ENCODE data around the gene MYDGF.

DNA sequence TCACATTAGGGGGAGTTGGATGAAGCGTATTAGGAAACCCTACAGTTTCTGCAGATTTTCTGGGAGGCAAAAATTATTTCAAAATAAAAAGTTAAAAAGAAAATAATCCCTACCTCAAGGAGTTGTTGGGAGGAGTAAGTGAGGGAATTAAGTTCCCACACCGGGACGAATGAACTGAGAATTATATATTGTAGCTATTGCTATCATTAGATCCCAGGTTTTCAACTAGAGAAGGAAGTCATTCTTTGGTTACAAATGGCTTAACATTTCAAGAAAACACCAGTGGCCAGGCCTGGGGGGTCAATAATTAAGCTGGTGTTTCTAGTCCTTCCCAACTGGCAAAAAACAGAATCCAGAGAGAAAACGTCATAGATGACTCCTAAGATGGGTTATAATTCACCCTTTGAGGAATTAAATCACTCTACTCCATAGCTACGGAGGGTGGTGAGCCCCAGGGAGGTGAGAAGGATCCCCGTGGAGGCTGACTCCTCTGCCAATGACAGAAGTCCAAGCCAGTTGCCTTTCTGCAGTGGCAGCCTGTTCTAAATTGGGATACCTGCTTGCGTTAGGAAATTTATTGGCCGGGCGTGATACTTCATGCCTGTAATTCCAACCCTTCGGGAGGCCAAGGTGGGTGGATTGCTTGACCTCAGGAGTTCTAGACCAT, 1.2 kb upstream of the MYDGF start:
- TF ChIP-seq, protein P1, sequence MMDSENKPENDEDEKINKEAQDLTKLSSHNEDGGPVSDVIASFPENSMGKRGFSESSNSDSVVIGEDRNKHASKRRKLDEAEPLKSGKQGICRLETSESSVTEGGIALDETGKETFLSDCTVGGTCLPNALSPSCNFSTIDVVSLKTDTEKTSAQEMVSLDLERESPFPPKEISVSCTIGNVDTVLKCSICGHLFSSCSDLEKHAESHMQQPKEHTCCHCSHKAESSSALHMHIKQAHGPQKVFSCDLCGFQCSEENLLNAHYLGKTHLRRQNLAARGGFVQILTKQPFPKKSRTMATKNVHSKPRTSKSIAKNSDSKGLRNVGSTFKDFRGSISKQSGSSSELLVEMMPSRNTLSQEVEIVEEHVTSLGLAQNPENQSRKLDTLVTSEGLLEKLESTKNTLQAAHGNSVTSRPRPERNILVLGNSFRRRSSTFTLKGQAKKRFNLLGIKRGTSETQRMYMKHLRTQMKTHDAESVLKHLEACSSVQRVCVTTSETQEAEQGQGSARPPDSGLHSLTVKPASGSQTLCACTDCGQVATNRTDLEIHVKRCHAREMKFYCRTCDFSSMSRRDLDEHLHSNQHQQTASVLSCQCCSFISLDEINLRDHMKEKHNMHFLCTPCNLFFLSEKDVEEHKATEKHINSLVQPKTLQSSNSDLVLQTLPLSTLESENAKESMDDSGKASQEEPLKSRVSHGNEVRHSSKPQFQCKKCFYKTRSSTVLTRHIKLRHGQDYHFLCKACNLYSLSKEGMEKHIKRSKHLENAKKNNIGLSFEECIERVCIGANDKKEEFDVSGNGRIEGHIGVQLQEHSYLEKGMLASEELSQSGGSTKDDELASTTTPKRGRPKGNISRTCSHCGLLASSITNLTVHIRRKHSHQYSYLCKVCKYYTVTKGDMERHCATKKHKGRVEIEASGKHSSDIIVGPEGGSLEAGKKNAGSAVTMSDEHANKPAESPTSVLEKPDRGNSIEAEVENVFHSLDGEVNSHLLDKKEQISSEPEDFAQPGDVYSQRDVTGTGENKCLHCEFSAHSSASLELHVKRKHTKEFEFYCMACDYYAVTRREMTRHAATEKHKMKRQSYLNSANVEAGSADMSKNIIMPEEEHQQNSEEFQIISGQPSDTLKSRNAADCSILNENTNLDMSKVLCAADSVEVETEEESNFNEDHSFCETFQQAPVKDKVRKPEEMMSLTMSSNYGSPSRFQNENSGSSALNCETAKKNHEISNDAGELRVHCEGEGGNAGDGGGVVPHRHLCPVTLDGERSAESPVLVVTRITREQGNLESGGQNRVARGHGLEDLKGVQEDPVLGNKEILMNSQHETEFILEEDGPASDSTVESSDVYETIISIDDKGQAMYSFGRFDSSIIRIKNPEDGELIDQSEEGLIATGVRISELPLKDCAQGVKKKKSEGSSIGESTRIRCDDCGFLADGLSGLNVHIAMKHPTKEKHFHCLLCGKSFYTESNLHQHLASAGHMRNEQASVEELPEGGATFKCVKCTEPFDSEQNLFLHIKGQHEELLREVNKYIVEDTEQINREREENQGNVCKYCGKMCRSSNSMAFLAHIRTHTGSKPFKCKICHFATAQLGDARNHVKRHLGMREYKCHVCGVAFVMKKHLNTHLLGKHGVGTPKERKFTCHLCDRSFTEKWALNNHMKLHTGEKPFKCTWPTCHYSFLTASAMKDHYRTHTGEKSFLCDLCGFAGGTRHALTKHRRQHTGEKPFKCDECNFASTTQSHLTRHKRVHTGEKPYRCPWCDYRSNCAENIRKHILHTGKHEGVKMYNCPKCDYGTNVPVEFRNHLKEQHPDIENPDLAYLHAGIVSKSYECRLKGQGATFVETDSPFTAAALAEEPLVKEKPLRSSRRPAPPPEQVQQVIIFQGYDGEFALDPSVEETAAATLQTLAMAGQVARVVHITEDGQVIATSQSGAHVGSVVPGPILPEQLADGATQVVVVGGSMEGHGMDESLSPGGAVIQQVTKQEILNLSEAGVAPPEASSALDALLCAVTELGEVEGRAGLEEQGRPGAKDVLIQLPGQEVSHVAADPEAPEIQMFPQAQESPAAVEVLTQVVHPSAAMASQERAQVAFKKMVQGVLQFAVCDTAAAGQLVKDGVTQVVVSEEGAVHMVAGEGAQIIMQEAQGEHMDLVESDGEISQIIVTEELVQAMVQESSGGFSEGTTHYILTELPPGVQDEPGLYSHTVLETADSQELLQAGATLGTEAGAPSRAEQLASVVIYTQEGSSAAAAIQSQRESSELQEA (IDR thresholded peaks at IDR 0.05; ENCODE audit: low read depth): no peak
- no peak for TF ChIP-seq EZH2 (IDR thresholded peaks at IDR 0.05; ENCODE audit: borderline replicate concordance, low read depth, low read length)
- no peak; the same call in 1 of the 2 replicates for TF ChIP-seq ZFX (CRISPR knock-in tag; IDR thresholded peaks at IDR 0.05)
- TF ChIP-seq, protein P2, sequence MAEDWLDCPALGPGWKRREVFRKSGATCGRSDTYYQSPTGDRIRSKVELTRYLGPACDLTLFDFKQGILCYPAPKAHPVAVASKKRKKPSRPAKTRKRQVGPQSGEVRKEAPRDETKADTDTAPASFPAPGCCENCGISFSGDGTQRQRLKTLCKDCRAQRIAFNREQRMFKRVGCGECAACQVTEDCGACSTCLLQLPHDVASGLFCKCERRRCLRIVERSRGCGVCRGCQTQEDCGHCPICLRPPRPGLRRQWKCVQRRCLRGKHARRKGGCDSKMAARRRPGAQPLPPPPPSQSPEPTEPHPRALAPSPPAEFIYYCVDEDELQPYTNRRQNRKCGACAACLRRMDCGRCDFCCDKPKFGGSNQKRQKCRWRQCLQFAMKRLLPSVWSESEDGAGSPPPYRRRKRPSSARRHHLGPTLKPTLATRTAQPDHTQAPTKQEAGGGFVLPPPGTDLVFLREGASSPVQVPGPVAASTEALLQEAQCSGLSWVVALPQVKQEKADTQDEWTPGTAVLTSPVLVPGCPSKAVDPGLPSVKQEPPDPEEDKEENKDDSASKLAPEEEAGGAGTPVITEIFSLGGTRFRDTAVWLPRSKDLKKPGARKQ (CRISPR knock-in tag; IDR thresholded peaks at IDR 0.05): no peak
- TF ChIP-seq SAFB2 (IDR thresholded peaks at IDR 0.05; ENCODE audit: borderline replicate concordance, low read depth, low read length, severe bottlenecking): no peak
- TF ChIP-seq TAF1 (IDR thresholded peaks at IDR 0.05; ENCODE audit: control insufficient read depth, extremely low read depth, insufficient read depth, low read length, severe bottlenecking): no peak
- TF ChIP-seq NRF1 (conservative IDR thresholded peaks at IDR 0.05 in 1 of 2, IDR thresholded peaks at IDR 0.05 in 1 of 2): no peak
- no peak for TF ChIP-seq ZNF408 (CRISPR knock-in tag; IDR thresholded peaks at IDR 0.05; ENCODE audit: low read depth)
- no peak for TF ChIP-seq HMBOX1 (IDR thresholded peaks at IDR 0.05)
- TF ChIP-seq E2F4 (CRISPR knock-in tag; IDR thresholded peaks at IDR 0.05; ENCODE audit: low read depth): no peak
- TF ChIP-seq ZNF511 (CRISPR knock-in tag; IDR thresholded peaks at IDR 0.05): no peak
- TF ChIP-seq, protein P3, sequence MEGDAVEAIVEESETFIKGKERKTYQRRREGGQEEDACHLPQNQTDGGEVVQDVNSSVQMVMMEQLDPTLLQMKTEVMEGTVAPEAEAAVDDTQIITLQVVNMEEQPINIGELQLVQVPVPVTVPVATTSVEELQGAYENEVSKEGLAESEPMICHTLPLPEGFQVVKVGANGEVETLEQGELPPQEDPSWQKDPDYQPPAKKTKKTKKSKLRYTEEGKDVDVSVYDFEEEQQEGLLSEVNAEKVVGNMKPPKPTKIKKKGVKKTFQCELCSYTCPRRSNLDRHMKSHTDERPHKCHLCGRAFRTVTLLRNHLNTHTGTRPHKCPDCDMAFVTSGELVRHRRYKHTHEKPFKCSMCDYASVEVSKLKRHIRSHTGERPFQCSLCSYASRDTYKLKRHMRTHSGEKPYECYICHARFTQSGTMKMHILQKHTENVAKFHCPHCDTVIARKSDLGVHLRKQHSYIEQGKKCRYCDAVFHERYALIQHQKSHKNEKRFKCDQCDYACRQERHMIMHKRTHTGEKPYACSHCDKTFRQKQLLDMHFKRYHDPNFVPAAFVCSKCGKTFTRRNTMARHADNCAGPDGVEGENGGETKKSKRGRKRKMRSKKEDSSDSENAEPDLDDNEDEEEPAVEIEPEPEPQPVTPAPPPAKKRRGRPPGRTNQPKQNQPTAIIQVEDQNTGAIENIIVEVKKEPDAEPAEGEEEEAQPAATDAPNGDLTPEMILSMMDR (IDR thresholded peaks at IDR 0.05 in 2 of 3, conservative IDR thresholded peaks at IDR 0.05 in 1 of 3; ENCODE audit: insufficient read depth in 2 of 3, low read depth in 1 of 3, low read length in 3 of 3): no peak
- TF ChIP-seq CBFA2T3 (IDR thresholded peaks at IDR 0.05): no peak
- TF ChIP-seq BMI1 (IDR thresholded peaks at IDR 0.05; ENCODE audit: low read length): no peak

Measured in K562 (cell line).